ENCODE data around the gene GABBR2. TPM values are rescaled to one million over a fixed set of nuclear protein-coding genes. Genes with fewer than 3 reads are reported as not detected.
A peak's percentile ranks its signal among the peaks of the same experiment; 100 is the strongest.

Gene GABBR2
- total RNA-seq (2022): 0.23 and 0.44 TPM in 2 replicates
- percentile 12 among the genes with signal in this experiment for Bru-seq, nascent RNA
- percentile 10 among the genes with signal in this experiment for BruChase-seq, experiment 1, labeled RNA remaining after a 2-hour chase
- BruChase-seq, experiment 2, labeled RNA remaining after a 6-hour chase: percentile 11 among the genes with signal in this experiment
- long read RNA-seq, full-length matches to known transcripts: 2 of 2 reads
- long read RNA-seq, partial matches to known transcripts: 0 of 2 reads
- long read RNA-seq, other reads (novel, unspliced or antisense): 0 of 2 reads

DNA sequence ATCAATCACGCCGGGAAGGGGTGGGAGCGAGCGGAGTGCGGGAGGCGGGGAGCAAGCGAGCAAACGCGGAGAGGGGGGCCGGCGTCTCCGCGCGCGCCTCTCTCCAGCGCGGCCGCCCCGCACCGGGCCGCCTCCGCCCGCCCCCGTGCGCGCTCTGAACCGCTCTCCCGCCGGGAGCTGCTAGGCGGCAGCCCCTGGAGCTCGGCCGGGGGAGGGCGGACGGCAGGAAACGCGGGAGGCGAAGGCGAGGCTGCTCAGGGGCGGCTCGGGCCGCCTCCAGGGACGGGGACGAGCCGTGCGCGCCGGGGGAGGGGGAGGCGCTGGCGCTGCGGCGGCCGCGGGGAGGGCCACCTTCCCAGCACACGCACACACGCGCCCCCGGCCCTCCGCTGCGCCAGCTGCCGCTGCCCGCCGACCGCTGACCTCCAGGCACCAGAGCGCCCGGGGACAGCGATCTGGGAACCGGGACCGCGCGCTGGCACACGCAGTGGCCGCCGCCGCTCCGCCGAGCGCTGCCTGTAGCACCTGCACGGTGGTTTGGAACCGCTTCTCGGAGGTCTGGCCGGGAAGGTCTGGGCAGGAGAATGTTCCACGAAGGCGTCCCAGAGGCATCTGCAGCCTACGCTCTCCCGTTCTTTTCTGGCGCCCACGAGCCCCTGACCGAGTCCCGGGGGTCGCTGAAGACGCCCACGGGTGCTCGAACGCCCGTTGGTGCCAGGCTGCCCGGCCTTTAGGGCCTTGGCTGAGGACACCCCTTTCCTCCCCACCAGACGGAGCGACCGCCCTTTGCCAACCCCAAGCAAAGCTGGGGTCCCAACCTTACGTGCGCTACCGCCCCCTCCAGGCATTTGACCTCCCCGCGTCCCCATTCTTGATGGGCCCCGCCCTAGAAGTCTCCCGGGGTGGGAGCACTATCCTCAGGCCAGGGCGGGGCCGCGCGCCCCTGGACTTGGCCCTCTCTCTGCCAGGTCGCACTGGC is at the start of gene GABBR2:
TSS of gene GABBR2 (minus strand) at position 3 of the 979 bp plus-strand sequence. CDS start 198 bp downstream, outside the sequence.
- Histone ChIP-seq H3K36me3 (ENCODE audit: control insufficient read depth, insufficient read depth, low read length) (no peaks in the 10 kb centered on the region), H3K9me3 (no peaks in the 10 kb centered on the region), H3K4me3 (ENCODE audit: low read depth, low read length) (peak within 1 kb of the TSS; percentile 16), H3K27me3 (replicated peaks; ENCODE audit: control insufficient read depth, insufficient read depth, low read length) (no peaks in the 10 kb centered on the region), H3K4me1 (no peaks in the 10 kb centered on the region)
- no peaks in the 10 kb centered on the region for H3K9me3 Mint-ChIP-seq (ENCODE audit: unreplicated experiment)
- POLR2A ChIA-PET: no interaction called here
- peaks cover 9% of the 10 kb centered on the region for H3K27me3 Mint-ChIP-seq (ENCODE audit: insufficient read depth, unreplicated experiment)
- BruUV-seq (replicated peaks): no TSS peak
- intact Hi-C loops (cut with micrococcal nuclease; ENCODE audit: unreplicated experiment): no loop called here
- H3K27ac Mint-ChIP-seq (ENCODE audit: unreplicated experiment): no peak within 1 kb of the TSS
- CTCF ChIA-PET: no interaction called here
- TF ChIP-seq, protein P1, sequence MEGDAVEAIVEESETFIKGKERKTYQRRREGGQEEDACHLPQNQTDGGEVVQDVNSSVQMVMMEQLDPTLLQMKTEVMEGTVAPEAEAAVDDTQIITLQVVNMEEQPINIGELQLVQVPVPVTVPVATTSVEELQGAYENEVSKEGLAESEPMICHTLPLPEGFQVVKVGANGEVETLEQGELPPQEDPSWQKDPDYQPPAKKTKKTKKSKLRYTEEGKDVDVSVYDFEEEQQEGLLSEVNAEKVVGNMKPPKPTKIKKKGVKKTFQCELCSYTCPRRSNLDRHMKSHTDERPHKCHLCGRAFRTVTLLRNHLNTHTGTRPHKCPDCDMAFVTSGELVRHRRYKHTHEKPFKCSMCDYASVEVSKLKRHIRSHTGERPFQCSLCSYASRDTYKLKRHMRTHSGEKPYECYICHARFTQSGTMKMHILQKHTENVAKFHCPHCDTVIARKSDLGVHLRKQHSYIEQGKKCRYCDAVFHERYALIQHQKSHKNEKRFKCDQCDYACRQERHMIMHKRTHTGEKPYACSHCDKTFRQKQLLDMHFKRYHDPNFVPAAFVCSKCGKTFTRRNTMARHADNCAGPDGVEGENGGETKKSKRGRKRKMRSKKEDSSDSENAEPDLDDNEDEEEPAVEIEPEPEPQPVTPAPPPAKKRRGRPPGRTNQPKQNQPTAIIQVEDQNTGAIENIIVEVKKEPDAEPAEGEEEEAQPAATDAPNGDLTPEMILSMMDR (IDR thresholded peaks at IDR 0.05; ENCODE audit: insufficient read depth in 1 of 2, low read depth in 1 of 2, low read length in 1 of 2, severe bottlenecking in 1 of 2, unreplicated experiment in 1 of 2): no peak
- DNase-seq: no peak
- H3K4me1 Mint-ChIP-seq (ENCODE audit: low read depth, unreplicated experiment): no peaks in the 10 kb centered on the region
- H3K4me3 Mint-ChIP-seq (ENCODE audit: unreplicated experiment): no peak within 1 kb of the TSS
- H3K36me3 Mint-ChIP-seq (ENCODE audit: insufficient read depth, unreplicated experiment): no peaks in the 10 kb centered on the region

DNA sequence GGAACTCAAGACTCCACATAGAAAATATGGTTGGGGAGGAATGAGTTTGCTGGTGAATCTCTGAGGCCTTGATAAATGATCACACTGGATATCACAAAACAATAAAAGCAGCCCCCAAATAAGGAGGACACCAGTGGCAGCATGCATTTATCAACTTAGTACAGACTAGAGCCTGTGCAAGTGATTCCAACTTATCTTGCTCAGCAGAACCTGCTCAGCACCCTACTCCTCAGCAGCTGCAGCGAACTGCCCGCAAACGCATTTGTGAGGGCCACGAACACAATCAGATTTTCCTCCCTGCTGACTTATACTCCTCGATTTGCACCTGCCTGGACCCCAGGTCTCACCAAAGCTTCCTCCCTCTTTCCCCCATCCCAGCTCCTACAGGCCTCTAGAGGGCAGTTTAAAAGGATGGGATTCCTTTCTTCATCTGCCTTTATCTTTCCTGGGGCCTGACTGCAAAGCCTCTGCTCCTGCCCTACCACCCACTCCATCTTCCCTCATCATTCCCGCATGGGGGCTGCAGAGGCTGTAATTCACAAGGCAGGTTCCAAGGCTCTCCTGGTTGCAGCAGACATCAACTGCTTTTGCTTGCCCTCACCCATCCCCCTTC is 46.4 kb upstream of the GABBR2 start:
- peaks cover 13% of the 10 kb centered on the region for H3K36me3 Mint-ChIP-seq (ENCODE audit: insufficient read depth, unreplicated experiment)
- no peaks in the 10 kb centered on the region; the same call in 1 of the 2 replicates for H3K36me3 ChIP-seq (ENCODE audit: control insufficient read depth, insufficient read depth, low read length)
- CTCF ChIA-PET: no interaction called here

More for the DNA sequence above, 46.4 kb upstream of the GABBR2 start:
- Histone ChIP-seq H3K9me3 (no peaks in the 10 kb centered on the region), H3K27me3 (replicated peaks; ENCODE audit: control insufficient read depth, insufficient read depth, low read length) (no peaks in the 10 kb centered on the region), H3K4me3 (ENCODE audit: low read depth, low read length) (no peak overlapping the region), H3K4me1 (no peaks in the 10 kb centered on the region)
- intact Hi-C loops (cut with micrococcal nuclease; ENCODE audit: unreplicated experiment): no loop called here
- TF ChIP-seq, protein P1 (IDR thresholded peaks at IDR 0.05; ENCODE audit: insufficient read depth in 1 of 2, low read depth in 1 of 2, low read length in 1 of 2, severe bottlenecking in 1 of 2, unreplicated experiment in 1 of 2): no peak
- BruUV-seq (replicated peaks): no TSS peak
- no peaks in the 10 kb centered on the region for H3K4me1 Mint-ChIP-seq (ENCODE audit: low read depth, unreplicated experiment)
- DNase-seq: no peak
- no peak overlapping the region for H3K4me3 Mint-ChIP-seq (ENCODE audit: unreplicated experiment)
- peaks cover 19% of the 10 kb centered on the region for H3K9me3 Mint-ChIP-seq (ENCODE audit: unreplicated experiment)
- POLR2A ChIA-PET: no interaction called here
- no peaks in the 10 kb centered on the region for H3K27me3 Mint-ChIP-seq (ENCODE audit: insufficient read depth, unreplicated experiment)
- H3K27ac Mint-ChIP-seq (ENCODE audit: unreplicated experiment): no peak overlapping the region

Measured in Caco-2 (cell line).